Left lung (tissue), 10 donors: ENCODE results near the gene PDE3A. TPM values are rescaled to one million over a fixed set of nuclear protein-coding genes. Genes with fewer than 3 reads are reported as not detected.

Source experiments
- ATAC-seq: fragments of 200-7000 bp; cut with Tn5 transposase; one replicate; pipeline ENCODE4 v1.9.1; 2020; ENCODE audit warnings: moderate library complexity
- DNase-seq, 4 donors: peaks; one replicate each; pipeline ENCODE4 v3.0.0-alpha.2; 2013 to 2020
- H3K27ac ChIP-seq, 2 donors: fragments of 200-600 bp; sonication (generic) in 1 of 2; one replicate each; pipeline versions ENCODE4 v1.5.0 to v1.8.0; 2020 to 2021
- H3K27me3 ChIP-seq, 2 donors: fragments of 200-600 bp; sonication (generic) in 1 of 2; one replicate each; pipeline versions ENCODE4 v1.5.0 to v1.8.0; 2020 to 2021
- H3K36me3 ChIP-seq, 2 donors: fragments of 200-600 bp; sonication (generic) in 1 of 2; one replicate each; pipeline versions ENCODE4 v1.5.0 to v1.8.0; 2020 to 2021
- H3K4me1 ChIP-seq, 2 donors: fragments of 200-600 bp; one replicate each; pipeline ENCODE4 v1.8.0; 2021
- H3K4me3 ChIP-seq, 2 donors: fragments of 200-600 bp; sonication (generic) in 1 of 2; one replicate each; pipeline versions ENCODE4 v1.5.0 to v1.8.0; 2020 to 2021; ENCODE audit warnings: mild to moderate bottlenecking in 1 of 2
- H3K9me3 ChIP-seq, 2 donors: fragments of 200-600 bp; sonication (generic) in 1 of 2; one replicate each; pipeline versions ENCODE4 v1.5.0 to v1.8.0; 2020 to 2021
- intact Hi-C, 2 donors: fragments of 100-400 bp; cut with DNase I; formaldehyde crosslinking; loops; one replicate each; pipeline versions ENCODE4 v1.11.2 to v1.14.2; 2022
- polyA plus RNA-seq, 6 donors: library from polyadenylated mRNA; unstranded; fragments of 120-200 nt; gene quantifications; one replicate each; pipeline ENCODE4 v1.2.1, GENCODE V29; 2013; ENCODE audit not compliant: insufficient read length in 6 of 6
- total RNA-seq, 2 donors: library from RNA; stranded (reverse); fragmentation: NEBNext Ultra II Directional; extraction: Animal tissue kit (Norgen Biotek cat#: 25700); gene quantifications; one replicate each; pipeline ENCODE4 v1.2.1, GENCODE V29; 2021
- TF ChIP-seq, protein P1 (sequence below), 2 donors: fragments of 200-600 bp; sonication (generic) in 1 of 2; IDR thresholded peaks; one replicate each; pipeline versions ENCODE4 v1.5.0 to v1.8.0; 2021; ENCODE audit warnings: antibody characterized with exemption in 2 of 2
- donor health status: DM: no; HTN: yes; CAD: no.
- donor health status: DM: no; HTN: no; CAD: no.

Gene PDE3A
- total and polyA plus RNA-seq, 8 donors, result 5.1 to 9.3 (median 7.8) TPM

DNA sequence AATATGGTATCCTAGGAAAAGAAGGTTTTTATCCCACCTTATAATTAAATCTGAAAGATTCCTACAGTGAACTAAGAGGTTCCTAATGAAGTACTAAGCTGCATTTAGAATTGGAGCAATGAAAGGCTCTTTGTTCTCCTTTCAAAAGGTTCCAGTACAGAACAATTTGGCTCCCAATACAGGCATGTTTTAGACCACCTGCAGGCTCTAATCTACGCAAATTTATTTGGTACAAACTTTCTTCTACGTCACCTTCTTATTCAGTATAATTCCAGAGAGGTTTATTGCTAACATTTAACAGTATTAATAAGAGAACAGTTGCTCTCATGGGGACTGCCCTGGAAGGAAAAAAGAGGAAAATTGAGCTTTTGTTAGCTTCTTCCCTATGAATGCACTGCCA, 289.2 kb downstream of the PDE3A start:
- intact Hi-C loops, result no loop called here
- H3K27me3 ChIP-seq, result no peaks in the 10 kb centered on the region
- no peaks in the 10 kb centered on the region for H3K36me3 ChIP-seq
- peaks cover 0 to 29% of the 10 kb centered on the region in 2 donors for H3K9me3 ChIP-seq
- H3K4me3 ChIP-seq, result no peak overlapping the region
- H3K4me1 ChIP-seq, result no peaks in the 10 kb centered on the region
- TF ChIP-seq, protein P1, sequence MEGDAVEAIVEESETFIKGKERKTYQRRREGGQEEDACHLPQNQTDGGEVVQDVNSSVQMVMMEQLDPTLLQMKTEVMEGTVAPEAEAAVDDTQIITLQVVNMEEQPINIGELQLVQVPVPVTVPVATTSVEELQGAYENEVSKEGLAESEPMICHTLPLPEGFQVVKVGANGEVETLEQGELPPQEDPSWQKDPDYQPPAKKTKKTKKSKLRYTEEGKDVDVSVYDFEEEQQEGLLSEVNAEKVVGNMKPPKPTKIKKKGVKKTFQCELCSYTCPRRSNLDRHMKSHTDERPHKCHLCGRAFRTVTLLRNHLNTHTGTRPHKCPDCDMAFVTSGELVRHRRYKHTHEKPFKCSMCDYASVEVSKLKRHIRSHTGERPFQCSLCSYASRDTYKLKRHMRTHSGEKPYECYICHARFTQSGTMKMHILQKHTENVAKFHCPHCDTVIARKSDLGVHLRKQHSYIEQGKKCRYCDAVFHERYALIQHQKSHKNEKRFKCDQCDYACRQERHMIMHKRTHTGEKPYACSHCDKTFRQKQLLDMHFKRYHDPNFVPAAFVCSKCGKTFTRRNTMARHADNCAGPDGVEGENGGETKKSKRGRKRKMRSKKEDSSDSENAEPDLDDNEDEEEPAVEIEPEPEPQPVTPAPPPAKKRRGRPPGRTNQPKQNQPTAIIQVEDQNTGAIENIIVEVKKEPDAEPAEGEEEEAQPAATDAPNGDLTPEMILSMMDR (IDR thresholded peaks at IDR 0.05), result no peak
- no peak overlapping the region for H3K27ac ChIP-seq
- ATAC-seq (no peak), DNase-seq (no peak)

DNA sequence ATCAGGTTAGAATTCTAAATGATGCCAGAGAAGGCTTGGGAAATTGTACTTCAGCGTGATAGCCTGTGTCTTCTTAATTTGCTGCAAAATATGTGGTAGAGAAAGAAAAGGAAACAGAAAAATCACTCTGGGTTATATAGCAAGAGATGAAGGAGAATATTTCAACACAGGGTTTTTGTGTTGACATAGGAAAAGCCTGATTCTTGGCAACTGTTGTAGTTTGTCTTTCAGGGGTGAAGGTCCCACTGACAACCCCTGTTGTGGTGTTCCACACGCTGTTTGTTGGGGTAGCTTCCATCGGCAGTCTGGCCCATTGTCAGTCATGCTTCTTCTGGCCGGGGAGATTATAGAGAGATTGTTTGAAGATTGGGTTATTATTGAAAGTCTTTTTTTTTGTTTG, 313.0 kb downstream of the PDE3A start:
- no peak overlapping the region for H3K27ac ChIP-seq
- H3K27me3 ChIP-seq, result no peaks in the 10 kb centered on the region
- TF ChIP-seq, protein P1 (IDR thresholded peaks at IDR 0.05), result no peak
- peaks cover 0 to 4% of the 10 kb centered on the region in 2 donors for H3K9me3 ChIP-seq
- ATAC-seq (no peak), DNase-seq (no peak)
- H3K4me1 ChIP-seq, result no peaks in the 10 kb centered on the region
- H3K36me3 ChIP-seq, result no peaks in the 10 kb centered on the region
- no peak overlapping the region for H3K4me3 ChIP-seq
- intact Hi-C loops, result no loop called here

DNA sequence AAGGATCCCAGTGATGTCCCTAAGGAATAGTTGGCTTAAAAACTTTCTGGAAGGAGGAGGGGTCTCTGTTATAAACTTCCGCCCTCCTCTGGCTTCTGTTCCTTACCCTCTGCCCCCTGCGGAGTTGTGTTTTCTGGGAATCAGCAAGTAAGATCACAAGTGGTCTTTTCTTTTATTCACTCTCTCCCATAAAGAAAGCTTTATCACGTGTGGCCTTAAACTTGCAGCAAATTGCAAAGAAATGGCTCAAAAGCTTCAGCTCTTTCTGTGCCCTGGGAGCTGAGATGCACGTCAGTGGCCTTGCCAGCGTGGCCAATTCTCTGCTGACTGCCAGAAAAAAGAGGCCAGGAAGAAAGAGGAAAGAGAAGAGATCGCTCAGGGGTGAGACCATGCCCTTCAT, 326.9 kb downstream of the PDE3A start, which contains the start of gene SLCO1C1:
TSS of gene SLCO1C1 (plus strand) at position 101 of the 400 bp plus-strand sequence. CDS start 4,245 bp downstream, outside the sequence.
- ATAC-seq, result no peak
- H3K27ac ChIP-seq, result no peak within 1 kb of the TSS

DNA sequence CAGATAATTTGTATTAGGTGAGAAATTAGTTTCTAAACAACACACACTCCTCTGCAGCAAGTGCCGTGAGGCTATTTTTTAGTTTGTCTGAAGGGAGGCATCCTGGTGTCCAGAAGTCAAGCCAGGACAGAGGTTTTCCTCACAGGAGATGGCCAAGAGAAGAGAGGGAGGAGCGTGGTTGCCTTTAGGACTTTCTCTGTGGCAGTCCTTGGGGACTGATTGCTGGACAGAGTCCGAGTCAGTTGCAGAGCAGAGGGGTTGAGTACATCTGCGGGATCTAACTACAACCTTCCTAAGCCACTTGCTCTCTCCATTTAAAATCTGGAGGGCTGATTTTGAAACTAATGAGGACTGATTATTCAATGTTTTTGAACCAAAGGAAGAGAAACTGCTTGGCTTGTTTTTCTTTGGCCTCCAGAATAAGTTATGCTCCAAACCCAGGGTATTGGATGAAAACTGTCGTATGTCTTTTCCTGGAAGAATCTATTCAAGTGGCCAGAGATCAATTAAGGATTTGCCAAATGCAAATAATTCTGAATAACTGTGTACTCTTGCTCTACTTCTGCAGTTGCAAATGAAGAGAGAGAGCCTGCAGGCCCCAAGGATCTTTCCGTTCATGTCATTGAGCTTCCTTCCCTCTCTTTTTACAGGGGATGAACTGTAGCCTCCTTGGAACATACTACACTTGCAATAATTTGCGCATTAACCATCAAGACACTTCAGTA, 328.0 kb downstream of the PDE3A start:
- intact Hi-C loops, result no loop called here
- no peaks in the 10 kb centered on the region for H3K4me1 ChIP-seq
- no peak overlapping the region for H3K27ac ChIP-seq
- TF ChIP-seq, protein P1 (IDR thresholded peaks at IDR 0.05), result no peak
- no peak for ATAC-seq
- DNase-seq, result no peak
- H3K9me3 ChIP-seq, result no peaks in the 10 kb centered on the region
- H3K4me3 ChIP-seq, result no peak overlapping the region
- H3K27me3 ChIP-seq, result no peaks in the 10 kb centered on the region
- H3K36me3 ChIP-seq, result no peaks in the 10 kb centered on the region

More for the DNA sequence above, 326.9 kb downstream of the PDE3A start, which contains the start of gene SLCO1C1:
- DNase-seq, result no peak
- Histone ChIP-seq H3K27me3 (no peaks in the 10 kb centered on the region), H3K4me1 (no peaks in the 10 kb centered on the region), H3K4me3 (no peak within 1 kb of the TSS), H3K36me3 (no peaks in the 10 kb centered on the region), H3K9me3 (no peaks in the 10 kb centered on the region)
- intact Hi-C loops, result no loop called here
- TF ChIP-seq, protein P1 (IDR thresholded peaks at IDR 0.05), result no peak

DNA sequence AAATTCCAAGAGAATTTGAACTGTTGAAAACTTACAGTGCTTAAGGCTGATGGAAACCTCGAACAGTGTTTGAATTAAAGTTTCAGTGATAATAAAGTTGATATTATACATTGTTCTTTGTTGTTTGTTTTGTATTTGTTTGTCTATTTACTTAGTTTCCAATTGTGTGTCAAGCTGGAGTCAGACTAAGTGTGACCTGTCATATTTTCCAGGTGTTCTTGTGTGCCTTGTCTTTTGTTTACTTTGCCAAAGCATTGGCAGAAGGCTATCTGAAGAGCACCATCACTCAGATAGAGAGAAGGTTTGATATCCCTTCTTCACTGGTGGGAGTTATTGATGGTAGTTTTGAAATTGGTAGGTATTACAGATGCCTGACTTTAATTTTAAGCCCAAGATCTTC, 332.8 kb downstream of the PDE3A start:
- DNase-seq (no peak), ATAC-seq (no peak)
- H3K27me3 ChIP-seq, result no peaks in the 10 kb centered on the region
- intact Hi-C loops, result no loop called here
- H3K9me3 ChIP-seq, result no peaks in the 10 kb centered on the region
- TF ChIP-seq, protein P1 (IDR thresholded peaks at IDR 0.05), result no peak
- H3K4me3 ChIP-seq, result no peak overlapping the region
- H3K27ac ChIP-seq, result no peak overlapping the region
- H3K4me1 ChIP-seq, result no peaks in the 10 kb centered on the region
- no peaks in the 10 kb centered on the region for H3K36me3 ChIP-seq
